Left lobe of liver (tissue), 2 donors: ENCODE results near the gene FBN1. TPM values are rescaled to one million over a fixed set of nuclear protein-coding genes. Genes with fewer than 3 reads are reported as not detected.

Source experiments
- ATAC-seq: fragments of 200-7000 bp; cut with Tn5 transposase; one replicate; pipeline ENCODE4 v1.9.1; 2020; ENCODE audit warnings: mild to moderate bottlenecking, moderate library complexity
- DNase-seq: peaks from one replicate; pipeline ENCODE4 v3.0.0-alpha.2; 2020; ENCODE audit warnings: low spot score
- total RNA-seq: library from RNA; stranded (reverse); gene quantifications from one replicate; pipeline ENCODE4 v1.2.1, GENCODE V29; 2021
- donor health status: DM: no; HTN: no; CAD: no; lungs with moderate emphysema.
- donor health status: DM: no; HTN: yes; CAD: no.

Gene FBN1
- total RNA-seq, 1 donor from 2014 or later = 2.7 TPM

- ATAC-seq (no peak), DNase-seq (no peak)
Measured at GRCh38 chr15:48584090-48584811, 61.3 kb downstream of the FBN1 start.

GRCh38 chr15:48582452-48583247 lies 62.9 kb downstream of the FBN1 start:
- ATAC-seq (no peak), DNase-seq (no peak)

GRCh38 chr15:48581219-48581618 lies 64.3 kb downstream of the FBN1 start:
- ATAC-seq = no peak
- no peak for DNase-seq

- ATAC-seq (no peak), DNase-seq (no peak)
Measured at GRCh38 chr15:48580736-48581135, 64.8 kb downstream of the FBN1 start.

GRCh38 chr15:48579945-48580671 lies 65.4 kb downstream of the FBN1 start:
- DNase-seq (no peak), ATAC-seq (no peak)

GRCh38 chr15:48578965-48579364 lies 66.5 kb downstream of the FBN1 start:
- no peak for DNase-seq

GRCh38 chr15:48577469-48577868 lies 68.0 kb downstream of the FBN1 start:
- DNase-seq (no peak), ATAC-seq (no peak)

More at GRCh38 chr15:48578965-48579364, 66.5 kb downstream of the FBN1 start:
- no peak for ATAC-seq

- DNase-seq = no peak
- no peak for ATAC-seq
Measured at GRCh38 chr15:48574187-48574586, 71.3 kb downstream of the FBN1 start.

GRCh38 chr15:48573780-48574179 lies 71.7 kb downstream of the FBN1 start:
- DNase-seq (no peak), ATAC-seq (no peak)

GRCh38 chr15:48572823-48573222 lies 72.7 kb downstream of the FBN1 start:
- DNase-seq = no peak
- no peak for ATAC-seq

- ATAC-seq (no peak), DNase-seq (no peak)
Measured at GRCh38 chr15:48571510-48571909, 74.0 kb downstream of the FBN1 start.

- no peak for DNase-seq
- ATAC-seq = peak; percentile 39
Measured at GRCh38 chr15:48570822-48571221, 74.7 kb downstream of the FBN1 start.

- ATAC-seq (no peak), DNase-seq (no peak)
Measured at GRCh38 chr15:48569591-48570302, 75.8 kb downstream of the FBN1 start.

- DNase-seq = no peak
- ATAC-seq = no peak
Measured at GRCh38 chr15:48566668-48567067, 78.8 kb downstream of the FBN1 start.

- DNase-seq (no peak), ATAC-seq (no peak)
Measured at GRCh38 chr15:48565560-48566482, 79.7 kb downstream of the FBN1 start.

GRCh38 chr15:48564690-48565089 lies 80.8 kb downstream of the FBN1 start:
- ATAC-seq (no peak), DNase-seq (no peak)

- DNase-seq (no peak), ATAC-seq (no peak)
Measured at GRCh38 chr15:48563934-48564333, 81.6 kb downstream of the FBN1 start.

- no peak for DNase-seq
- no peak for ATAC-seq
Measured at GRCh38 chr15:48560321-48561051, 85.0 kb downstream of the FBN1 start.

- ATAC-seq (no peak), DNase-seq (no peak)
Measured at GRCh38 chr15:48559285-48559684, 86.2 kb downstream of the FBN1 start.
